Activated naive CD8-positive, alpha-beta T cell (primary cell): ENCODE data around the gene RNF207.
A peak's percentile ranks its signal among the peaks of the same experiment; 100 is the strongest.

Source experiments
- H3K27ac Mint-ChIP-seq: one replicate; pipeline ENCODE4 v1.8.0; 2021; ENCODE audit warnings: mixed read lengths
- H3K27me3 Mint-ChIP-seq: one replicate; pipeline ENCODE4 v1.8.0; 2021; ENCODE audit warnings: mixed read lengths
- H3K36me3 Mint-ChIP-seq: one replicate; pipeline ENCODE4 v1.8.0; 2021; ENCODE audit warnings: mixed read lengths
- H3K4me1 Mint-ChIP-seq: one replicate; pipeline ENCODE4 v1.8.0; 2021; ENCODE audit warnings: low read depth, mixed read lengths
- H3K4me3 Mint-ChIP-seq: one replicate; pipeline ENCODE4 v1.8.0; 2021; ENCODE audit warnings: mild to moderate bottlenecking, mixed read lengths
- H3K9me3 Mint-ChIP-seq: one replicate; pipeline ENCODE4 v1.8.0; 2021; ENCODE audit warnings: low read depth, mixed read lengths

RNF207 gene

GRCh38 chr1:6253380-6253779 is 47.5 kb downstream of the RNF207 start:
- Mint-ChIP-seq H3K9me3 (no peaks in the 10 kb centered on the region), H3K27ac (no peak overlapping the region), H3K4me1 (no peaks in the 10 kb centered on the region), H3K27me3 (peaks cover 3% of the 10 kb centered on the region), H3K4me3 (no peak overlapping the region), H3K36me3 (no peaks in the 10 kb centered on the region)

GRCh38 chr1:6254691-6255090 is 48.8 kb downstream of the RNF207 start:
- peaks cover 3% of the 10 kb centered on the region for H3K27me3 Mint-ChIP-seq
- no peak overlapping the region for H3K4me3 Mint-ChIP-seq
- peaks cover 2% of the 10 kb centered on the region for H3K4me1 Mint-ChIP-seq
- no peaks in the 10 kb centered on the region for H3K36me3 Mint-ChIP-seq
- no peaks in the 10 kb centered on the region for H3K9me3 Mint-ChIP-seq
- H3K27ac Mint-ChIP-seq = no peak overlapping the region

- Mint-ChIP-seq H3K9me3 (no peaks in the 10 kb centered on the region), H3K4me1 (peaks cover 2% of the 10 kb centered on the region), H3K27me3 (peaks cover 2% of the 10 kb centered on the region), H3K36me3 (no peaks in the 10 kb centered on the region), H3K27ac (no peak overlapping the region), H3K4me3 (no peak overlapping the region)
These were observed 50.7 kb downstream of the RNF207 start for GRCh38 chr1:6256645-6257044.

DNA sequence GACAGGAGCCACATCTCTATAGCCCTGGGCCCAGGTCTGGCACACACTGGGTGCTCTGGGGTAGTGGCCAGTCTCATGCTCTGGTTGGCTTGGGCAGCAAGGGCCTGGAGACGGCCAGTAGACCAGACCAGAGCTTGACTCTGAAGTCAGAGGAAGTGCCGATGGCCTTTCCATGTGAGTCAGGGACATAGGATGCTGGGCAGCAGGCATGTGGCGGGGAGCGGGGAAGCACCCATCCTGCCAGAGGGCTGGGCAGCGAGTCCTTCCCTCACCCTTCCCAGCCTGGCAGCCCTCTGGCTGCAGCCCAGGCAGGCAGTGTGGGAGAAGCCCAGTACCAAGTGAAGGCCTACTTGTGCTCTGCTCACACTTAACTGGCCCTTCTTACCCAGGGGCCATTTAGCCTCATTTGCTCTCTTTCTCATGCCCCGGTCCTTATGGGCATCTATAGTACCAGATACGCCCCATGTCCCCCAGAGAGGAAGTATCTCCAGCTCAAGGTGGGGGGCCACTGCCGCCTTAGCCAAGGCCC is 51.7 kb downstream of the RNF207 start:
- Mint-ChIP-seq H3K4me3 (no peak overlapping the region), H3K9me3 (no peaks in the 10 kb centered on the region), H3K4me1 (peaks cover 4% of the 10 kb centered on the region), H3K36me3 (no peaks in the 10 kb centered on the region), H3K27ac (no peak overlapping the region), H3K27me3 (no peaks in the 10 kb centered on the region)

DNA sequence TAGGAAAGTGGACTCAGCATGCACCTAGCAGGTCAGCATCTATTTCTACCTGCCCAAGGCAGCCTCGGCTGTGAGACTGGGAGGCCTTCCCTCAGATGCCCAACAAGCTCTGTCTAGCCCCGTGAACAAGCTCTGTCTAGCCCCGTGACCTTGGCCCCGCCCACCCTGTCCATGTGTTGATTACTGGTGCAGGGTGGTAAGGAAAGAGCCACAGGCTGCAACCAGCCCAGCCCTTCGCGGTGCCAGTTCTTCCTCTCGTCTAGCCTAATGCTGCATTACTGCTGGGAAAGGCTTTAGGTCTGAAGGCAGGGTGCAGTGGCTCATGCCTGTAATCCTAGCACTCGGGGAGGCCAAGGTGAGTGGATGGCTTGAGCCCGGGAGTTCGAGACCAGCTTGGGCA is 52.8 kb downstream of the RNF207 start:
- Mint-ChIP-seq H3K4me1 (peaks cover 4% of the 10 kb centered on the region), H3K4me3 (peak overlapping the region; percentile 64), H3K27ac (no peak overlapping the region), H3K27me3 (no peaks in the 10 kb centered on the region), H3K36me3 (no peaks in the 10 kb centered on the region), H3K9me3 (no peaks in the 10 kb centered on the region)

DNA sequence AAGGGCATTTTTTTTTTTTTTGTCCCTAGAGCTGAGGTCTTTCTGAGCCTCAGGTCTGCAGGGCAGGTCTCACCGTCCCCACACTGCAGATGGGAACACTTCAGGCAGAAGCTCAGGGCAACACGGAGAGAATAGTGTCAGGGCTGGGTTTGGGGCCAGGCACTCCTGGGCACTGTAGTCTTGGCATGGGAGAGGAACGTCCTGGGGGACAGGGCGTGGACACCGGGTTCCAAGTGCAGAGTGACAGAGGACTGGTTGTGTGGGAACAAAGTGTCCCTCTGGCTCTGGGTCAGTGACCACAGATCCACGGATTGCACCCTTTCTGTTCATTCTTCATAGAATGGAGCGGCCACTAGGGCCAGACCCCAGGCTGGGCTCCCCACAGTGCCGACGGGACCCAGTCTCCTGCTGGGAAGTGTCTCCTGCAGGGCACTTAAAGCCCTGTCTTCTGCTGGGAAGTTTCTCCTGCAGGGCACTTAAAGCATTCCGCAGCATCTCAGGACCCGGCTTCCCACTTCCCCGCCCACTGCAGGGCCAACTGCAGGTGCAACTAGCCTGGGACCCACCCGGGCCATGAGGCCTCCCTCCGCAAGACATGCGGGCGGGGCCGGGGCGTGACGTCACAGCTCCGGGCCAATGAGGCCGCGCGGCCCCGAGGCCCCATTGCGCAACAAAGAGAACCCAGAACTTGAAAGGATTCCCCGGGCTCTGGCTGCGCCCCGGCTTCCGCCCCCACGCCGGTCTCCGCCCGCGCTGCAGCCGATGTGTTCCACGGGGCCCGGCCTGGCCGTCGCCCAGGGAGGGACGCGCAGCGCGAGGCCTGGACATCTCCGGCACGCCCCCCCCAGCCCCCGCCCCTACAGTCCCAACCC is 53.8 kb downstream of the RNF207 start:
- Mint-ChIP-seq H3K27me3 (no peaks in the 10 kb centered on the region), H3K27ac (no peak overlapping the region), H3K4me3 (peak overlapping the region; percentile 64), H3K4me1 (peaks cover 4% of the 10 kb centered on the region), H3K9me3 (no peaks in the 10 kb centered on the region), H3K36me3 (no peaks in the 10 kb centered on the region)

- no peak overlapping the region for H3K27ac Mint-ChIP-seq
- H3K36me3 Mint-ChIP-seq = no peaks in the 10 kb centered on the region
- H3K4me3 Mint-ChIP-seq = no peak overlapping the region
- H3K4me1 Mint-ChIP-seq = peaks cover 4% of the 10 kb centered on the region
- no peaks in the 10 kb centered on the region for H3K9me3 Mint-ChIP-seq
- no peaks in the 10 kb centered on the region for H3K27me3 Mint-ChIP-seq
These were observed 54.6 kb downstream of the RNF207 start for GRCh38 chr1:6260433-6260934.

DNA sequence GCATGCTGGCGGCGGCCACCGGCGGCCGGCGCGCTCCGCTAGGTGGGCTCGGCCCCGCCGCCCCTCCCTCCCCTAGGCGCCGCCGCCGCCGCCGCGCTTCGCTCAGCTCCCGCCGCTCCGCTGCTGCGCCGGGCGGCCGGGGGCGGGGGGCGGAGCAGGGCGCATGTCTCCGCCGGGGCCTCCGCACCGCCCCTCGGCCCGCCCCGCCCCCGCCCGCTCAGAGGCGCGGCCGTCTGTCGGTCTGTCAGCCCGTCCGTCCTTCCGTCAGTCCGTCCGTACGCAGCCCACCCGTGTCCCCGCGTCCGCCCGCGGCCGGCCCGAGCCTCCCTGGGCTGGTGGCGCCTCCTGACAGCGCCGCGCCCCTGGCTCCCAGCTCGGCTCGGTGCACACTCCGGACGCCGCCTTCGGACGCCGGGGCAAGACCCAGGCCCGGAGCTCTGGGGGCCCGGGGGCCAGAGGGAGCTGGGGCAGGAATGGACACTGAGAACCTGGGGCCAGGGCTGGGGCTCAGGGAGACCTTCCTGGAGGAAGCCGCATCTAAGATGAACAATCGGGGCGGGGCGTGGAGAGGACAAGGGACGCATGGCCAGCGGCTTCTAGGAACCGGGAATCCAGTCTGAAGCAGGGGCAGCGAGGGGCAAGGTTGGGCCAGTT is 55.2 kb downstream of the RNF207 start, which contains the start of gene GPR153:
TSS of gene GPR153 (minus strand) at position 138 of the 654 bp plus-strand sequence. CDS start 6,193 bp downstream, outside the sequence.
- H3K36me3 Mint-ChIP-seq = no peaks in the 10 kb centered on the region
- H3K27ac Mint-ChIP-seq = no peak within 1 kb of the TSS

GRCh38 chr1:6261615-6261995 is 55.7 kb downstream of the RNF207 start:
- Mint-ChIP-seq H3K36me3 (no peaks in the 10 kb centered on the region), H3K4me3 (peak overlapping the region; percentile 70), H3K27ac (no peak overlapping the region), H3K4me1 (peaks cover 4% of the 10 kb centered on the region), H3K9me3 (no peaks in the 10 kb centered on the region), H3K27me3 (no peaks in the 10 kb centered on the region)

More for the DNA sequence above, 55.2 kb downstream of the RNF207 start, which contains the start of gene GPR153:
- Mint-ChIP-seq H3K4me3 (peak within 1 kb of the TSS; percentile 70), H3K4me1 (peaks cover 4% of the 10 kb centered on the region), H3K9me3 (no peaks in the 10 kb centered on the region), H3K27me3 (no peaks in the 10 kb centered on the region)

DNA sequence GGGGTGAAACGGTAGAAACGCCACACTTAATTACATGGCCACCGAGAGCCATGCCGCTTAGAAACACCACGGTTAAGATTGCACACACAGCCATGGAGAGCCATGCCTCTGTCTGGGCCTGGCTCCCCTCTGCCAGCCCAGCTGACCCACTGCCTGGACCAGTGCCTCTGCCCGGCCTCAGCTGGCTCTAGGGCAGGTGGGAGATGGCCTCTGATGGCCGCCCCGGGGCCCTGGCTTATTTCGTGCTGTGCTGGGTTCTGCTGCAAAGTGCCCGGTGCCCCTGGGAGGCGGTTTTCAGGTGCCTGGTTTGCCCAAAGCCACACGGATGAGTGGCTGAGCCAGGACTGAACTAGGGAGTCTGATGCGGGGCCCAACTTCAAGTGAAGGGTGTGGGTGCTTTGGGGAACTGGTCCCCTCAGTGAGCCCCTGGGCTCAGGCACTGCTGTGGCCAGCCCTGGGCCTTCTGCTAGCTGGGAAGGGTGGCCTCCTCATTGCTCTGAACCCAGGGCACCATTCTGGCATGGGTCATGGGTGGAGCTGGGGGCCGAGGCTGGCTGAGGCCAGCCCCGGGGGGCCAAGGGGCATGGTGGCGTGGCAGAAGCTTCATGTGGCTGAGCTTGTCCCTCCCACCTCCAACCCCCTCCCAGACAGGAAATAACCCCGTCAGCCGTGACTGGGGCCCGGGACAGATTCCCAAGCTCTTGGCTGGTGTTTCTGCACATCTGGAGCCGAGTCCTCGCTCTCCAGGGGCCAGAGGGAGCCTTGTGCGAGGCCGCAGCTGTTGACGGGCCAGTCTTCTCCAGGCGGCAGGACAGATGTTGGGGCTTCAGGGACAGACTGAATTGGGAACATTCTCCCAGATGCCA is 56.9 kb downstream of the RNF207 start:
- no peaks in the 10 kb centered on the region for H3K27me3 Mint-ChIP-seq
- H3K9me3 Mint-ChIP-seq = no peaks in the 10 kb centered on the region
- no peak overlapping the region for H3K4me3 Mint-ChIP-seq
- peaks cover 4% of the 10 kb centered on the region for H3K4me1 Mint-ChIP-seq
- no peak overlapping the region for H3K27ac Mint-ChIP-seq
- H3K36me3 Mint-ChIP-seq = no peaks in the 10 kb centered on the region

DNA sequence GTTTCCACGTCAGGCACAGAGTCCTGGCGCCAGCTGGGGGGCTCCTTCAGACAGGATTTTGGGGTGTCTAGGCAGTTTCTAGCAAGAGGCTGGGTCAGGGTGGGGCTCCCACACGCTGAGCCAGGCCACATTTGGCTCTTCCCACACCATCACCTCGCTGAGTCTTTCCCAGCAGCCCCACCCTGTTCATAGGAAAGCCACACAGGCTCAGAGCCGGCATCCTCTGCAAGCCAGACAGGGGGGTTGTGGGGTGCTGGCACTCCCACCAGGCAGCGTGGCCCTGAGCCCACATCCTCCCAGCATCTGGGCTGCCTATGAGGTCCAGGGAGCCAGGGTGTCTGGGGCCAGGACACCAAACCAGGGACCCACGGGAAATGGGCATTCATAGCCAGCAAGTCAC is 57.8 kb downstream of the RNF207 start:
- Mint-ChIP-seq H3K27ac (no peak overlapping the region), H3K4me1 (peaks cover 4% of the 10 kb centered on the region), H3K27me3 (no peaks in the 10 kb centered on the region), H3K4me3 (no peak overlapping the region), H3K36me3 (no peaks in the 10 kb centered on the region), H3K9me3 (no peaks in the 10 kb centered on the region)

- Mint-ChIP-seq H3K4me1 (peaks cover 2% of the 10 kb centered on the region), H3K4me3 (no peak overlapping the region), H3K36me3 (no peaks in the 10 kb centered on the region), H3K27me3 (no peaks in the 10 kb centered on the region), H3K27ac (no peak overlapping the region), H3K9me3 (no peaks in the 10 kb centered on the region)
These were observed 59.2 kb downstream of the RNF207 start for GRCh38 chr1:6265151-6265550.

DNA sequence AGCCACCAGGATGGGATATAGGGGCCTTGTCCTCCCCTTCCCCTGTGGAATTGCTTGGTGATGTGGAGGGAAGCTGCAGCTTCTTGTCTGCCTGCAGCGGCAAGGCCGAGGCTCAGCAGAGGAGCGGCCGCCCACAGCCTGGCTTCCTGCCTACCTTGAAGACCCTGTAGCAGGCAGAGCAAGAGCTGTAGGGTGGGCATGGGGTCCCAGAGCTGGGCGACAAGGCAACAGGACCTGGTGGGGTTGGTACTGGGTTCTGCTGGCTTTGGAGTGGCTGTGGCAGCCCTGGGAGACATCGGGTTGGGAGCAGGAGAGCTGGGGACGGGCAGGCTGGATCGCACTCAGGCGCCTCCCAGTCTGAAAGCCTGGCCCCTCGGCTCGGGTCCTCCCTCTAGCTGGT is 60.7 kb downstream of the RNF207 start:
- Mint-ChIP-seq H3K4me3 (no peak overlapping the region), H3K27ac (no peak overlapping the region), H3K4me1 (peaks cover 2% of the 10 kb centered on the region), H3K27me3 (no peaks in the 10 kb centered on the region), H3K9me3 (no peaks in the 10 kb centered on the region), H3K36me3 (no peaks in the 10 kb centered on the region)

DNA sequence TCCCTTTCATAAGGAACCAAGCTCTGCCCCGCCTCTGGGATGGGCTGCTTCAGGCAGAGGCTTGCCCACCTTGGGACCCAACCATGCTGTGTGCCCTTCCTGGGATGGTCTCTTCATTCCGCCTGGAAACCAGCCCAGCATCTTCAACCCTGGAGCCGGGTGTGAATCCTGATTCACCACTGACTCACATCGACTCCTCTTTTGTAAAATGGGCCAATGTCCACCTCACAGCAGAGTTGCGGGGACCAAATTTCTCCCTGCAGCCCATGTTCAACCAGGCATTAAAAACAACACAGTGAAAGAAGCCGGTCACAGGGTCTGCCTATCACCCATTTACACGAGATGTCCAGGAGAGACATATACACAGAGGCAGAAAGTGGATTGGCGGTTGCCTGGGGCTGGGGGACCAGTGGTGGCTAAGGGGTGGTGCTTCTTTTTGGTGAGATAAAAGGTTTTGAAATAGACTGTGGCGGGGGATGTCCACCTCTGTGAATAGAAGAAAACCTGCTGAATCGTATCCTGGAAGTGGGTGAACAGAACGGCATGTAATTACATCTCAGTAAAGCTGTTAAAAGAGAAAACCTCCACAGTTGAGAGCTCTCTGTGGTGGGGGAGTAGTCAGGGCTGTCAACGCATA is 61.9 kb downstream of the RNF207 start:
- H3K9me3 Mint-ChIP-seq = no peaks in the 10 kb centered on the region
- H3K36me3 Mint-ChIP-seq = no peaks in the 10 kb centered on the region
- no peak overlapping the region for H3K4me3 Mint-ChIP-seq
- H3K4me1 Mint-ChIP-seq = no peaks in the 10 kb centered on the region
- no peak overlapping the region for H3K27ac Mint-ChIP-seq
- no peaks in the 10 kb centered on the region for H3K27me3 Mint-ChIP-seq
